HG03558 (cell line): ENCODE measurements around the gene MEIKIN.
"Not testable (repeated sequence)": the region's sequence is repeated elsewhere in the genome, so short reads cannot be mapped to it uniquely, and the experiment has no call there.

Experiments
- ATAC-seq: cut with Tn5 transposase; IDR thresholded peaks from one replicate; pipeline ENCODE4 v1.9.1; 2021; ENCODE audit warnings: moderate number of reproducible peaks; ENCODE audit not compliant: unreplicated experiment; ENCODE audit errors: extremely low read depth

The MEIKIN gene

DNA sequence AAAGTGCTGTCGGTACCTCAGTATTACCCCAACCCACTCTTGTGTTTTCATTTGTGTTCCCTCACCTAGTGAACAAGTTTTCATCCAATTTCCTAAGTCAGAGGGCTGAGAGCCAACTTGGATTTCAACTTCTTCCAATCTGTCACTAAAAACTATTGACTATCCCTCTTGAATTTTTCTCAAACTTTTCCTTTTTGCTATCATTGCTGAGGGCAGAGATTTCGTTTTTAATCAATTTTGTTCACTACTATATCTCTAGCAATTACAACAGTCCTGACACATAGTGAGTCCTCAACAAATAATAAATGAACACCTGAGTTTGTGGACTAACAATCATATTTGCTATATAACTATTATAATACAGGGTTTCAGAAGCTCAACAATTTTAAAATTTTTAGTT lies 29.0 kb downstream of the MEIKIN start:
- no peak for ATAC-seq

DNA sequence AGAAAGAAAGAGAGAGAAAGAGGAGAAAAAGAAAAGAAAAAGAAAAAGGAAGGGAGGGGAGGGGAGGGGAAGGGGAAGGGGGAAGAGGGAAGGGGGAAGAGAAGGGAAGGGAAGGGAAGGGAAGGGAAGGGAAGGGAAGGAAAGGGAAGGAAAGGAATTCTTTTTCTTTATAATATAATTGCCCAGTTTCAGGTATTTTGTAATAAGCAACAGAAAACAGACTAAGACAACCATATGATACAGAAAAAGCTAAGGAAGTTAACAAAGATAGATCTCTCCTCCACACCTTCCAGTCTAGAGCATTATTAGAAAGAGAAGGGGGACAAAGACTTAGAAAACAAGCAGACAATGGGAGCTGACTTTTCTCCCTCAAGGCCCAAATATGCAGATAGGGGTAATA lies 31.0 kb downstream of the MEIKIN start:
- no peak for ATAC-seq

DNA sequence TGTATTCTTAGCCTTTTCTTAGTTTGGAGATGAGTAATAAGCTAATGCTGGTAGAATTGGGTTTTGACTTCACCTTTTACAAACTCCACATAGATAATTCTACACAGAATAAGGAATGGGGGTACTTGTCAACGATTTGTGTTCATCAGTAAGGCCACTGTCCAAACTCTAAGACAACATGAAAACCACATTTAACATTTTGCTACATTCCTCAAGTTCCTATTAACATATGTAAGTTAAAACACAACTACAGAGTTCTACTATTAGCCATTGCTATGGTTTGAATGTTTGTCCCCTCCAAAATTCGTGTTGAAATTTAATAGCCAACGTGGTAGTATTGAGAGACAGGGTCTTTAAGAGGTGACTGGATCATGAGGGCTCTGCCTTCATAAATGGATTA lies 31.9 kb downstream of the MEIKIN start:
- ATAC-seq = no peak

DNA sequence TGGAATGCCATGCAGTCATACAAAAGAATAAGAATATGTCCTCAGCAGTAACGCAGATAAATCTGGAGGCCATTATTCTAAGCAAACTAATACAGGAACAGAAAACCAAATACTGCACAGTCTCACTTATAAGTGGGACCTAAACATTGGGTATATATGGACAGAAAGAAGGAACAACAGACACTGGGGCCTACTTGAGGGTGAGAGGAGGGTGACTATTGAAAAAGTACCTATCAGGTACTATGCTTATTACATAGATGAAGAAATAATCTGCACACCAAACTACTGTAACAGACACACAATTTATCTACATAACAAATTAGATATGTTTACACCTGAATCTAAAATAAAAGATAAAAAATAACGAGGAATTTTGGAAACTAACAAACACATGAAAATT lies 38.8 kb downstream of the MEIKIN start:
- no peak for ATAC-seq

DNA sequence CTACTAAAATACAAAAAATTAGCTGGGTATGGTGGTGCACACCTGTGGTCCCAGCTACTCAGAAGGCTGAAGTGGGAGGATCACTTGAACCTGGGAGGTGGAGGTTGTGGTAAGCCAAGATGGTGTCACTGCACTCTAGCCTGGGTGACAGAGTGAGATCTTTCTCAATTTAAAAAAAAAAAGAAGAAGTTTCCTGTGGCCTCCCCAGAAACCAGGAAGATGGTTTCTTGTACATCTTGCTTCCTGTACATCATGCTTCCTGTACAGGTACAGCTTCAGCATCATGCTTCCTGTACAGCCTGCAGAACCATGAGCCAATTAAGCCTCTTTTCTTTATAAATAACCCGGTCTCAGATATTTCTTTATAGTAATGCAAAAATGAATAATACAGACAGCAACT lies 43.2 kb downstream of the MEIKIN start:
- ATAC-seq = not testable (repeated sequence)

DNA sequence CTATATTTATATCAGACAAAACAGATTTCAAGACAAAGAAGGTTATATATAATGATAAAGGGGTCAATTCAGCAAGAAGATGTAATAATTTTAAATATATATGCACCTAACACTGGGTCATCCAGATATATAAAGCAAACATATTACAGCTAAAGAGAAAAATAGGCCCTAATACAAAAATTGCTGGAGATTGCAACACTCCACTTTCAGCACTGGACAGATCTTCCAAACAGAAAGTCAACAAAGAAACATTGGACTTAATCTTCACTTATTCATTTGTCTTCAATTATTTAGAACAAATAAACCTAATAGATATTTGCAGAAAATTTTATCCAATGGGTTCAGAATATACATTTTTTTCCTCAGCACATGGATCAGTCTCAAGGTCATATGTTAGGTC lies 45.8 kb downstream of the MEIKIN start:
- no peak for ATAC-seq

DNA sequence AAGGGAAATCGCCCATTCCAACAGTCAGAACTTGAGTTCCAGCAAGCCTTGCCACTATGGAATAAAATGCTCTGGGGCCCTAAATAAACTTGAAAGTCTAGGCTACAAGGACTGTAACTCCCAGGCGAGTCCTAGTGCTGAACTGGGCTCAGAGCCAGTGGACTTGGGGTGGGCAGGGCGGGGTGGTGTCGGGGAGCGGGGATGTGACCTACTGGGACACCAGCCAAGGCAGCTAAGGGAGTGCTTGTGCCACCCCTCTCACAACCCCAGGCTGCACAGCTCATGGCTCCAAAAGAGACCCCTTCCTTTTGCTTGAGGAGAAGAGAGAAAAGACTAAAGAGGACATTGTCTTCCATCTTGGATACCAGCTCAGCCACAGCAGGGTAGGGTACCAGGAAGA lies 61.5 kb downstream of the MEIKIN start:
- no peak for ATAC-seq

DNA sequence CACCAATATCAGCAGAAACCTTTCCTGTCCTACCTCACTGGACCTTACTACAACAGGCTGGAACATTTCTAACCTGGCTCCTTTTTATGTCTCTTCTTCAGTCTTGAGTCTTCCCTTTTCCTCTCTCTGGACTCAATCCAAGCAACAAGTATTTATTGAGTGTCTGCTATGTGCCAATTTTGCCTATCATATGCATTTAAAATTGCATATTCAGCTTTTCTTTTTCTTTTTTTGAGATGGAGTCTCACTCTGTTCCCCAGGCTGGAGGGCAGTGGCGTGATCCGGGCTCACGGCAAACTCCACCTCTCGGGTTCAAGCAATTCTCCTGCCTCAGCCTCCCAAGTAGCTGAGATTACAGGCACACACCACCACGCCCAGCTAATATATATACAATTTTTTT lies 65.8 kb downstream of the MEIKIN start:
- no peak for ATAC-seq

DNA sequence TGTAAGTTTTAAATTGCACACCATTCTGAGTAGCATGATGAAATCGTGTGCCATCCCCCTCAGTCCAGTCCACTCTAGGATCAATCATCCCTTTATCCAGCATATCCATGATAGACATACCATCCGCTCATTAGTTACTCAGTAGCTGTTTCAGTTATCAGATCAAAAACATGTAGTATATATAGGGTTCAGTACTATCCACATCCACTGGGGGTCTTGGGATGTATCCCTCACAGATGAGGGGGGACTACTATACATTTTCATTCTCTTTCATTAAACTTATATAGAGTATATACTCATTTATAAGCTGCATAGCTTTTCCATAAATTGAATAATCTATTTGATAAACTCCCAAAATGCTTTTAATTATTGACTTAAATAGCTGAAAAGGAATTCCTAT lies 67.6 kb downstream of the MEIKIN start:
- no peak for ATAC-seq

DNA sequence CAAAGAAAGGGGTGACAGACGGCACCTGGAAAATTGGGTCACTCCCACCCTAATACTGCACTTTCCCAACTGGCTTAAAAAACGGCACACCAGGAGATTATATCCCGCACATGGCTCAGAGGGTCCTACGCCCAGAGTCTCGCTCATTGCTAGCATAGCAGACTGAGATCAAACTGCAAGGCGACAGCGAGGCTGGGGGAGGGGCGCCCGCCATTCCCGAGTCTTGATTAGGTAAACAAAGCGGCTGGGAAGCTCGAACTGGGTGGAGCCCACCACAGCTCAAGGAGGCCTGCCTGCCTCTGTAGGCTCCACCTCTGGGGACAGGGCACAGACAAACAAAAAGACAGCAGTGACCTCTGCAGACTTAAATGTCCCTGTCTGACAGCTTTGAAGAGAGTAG lies 74.2 kb downstream of the MEIKIN start:
- not testable (repeated sequence) for ATAC-seq

DNA sequence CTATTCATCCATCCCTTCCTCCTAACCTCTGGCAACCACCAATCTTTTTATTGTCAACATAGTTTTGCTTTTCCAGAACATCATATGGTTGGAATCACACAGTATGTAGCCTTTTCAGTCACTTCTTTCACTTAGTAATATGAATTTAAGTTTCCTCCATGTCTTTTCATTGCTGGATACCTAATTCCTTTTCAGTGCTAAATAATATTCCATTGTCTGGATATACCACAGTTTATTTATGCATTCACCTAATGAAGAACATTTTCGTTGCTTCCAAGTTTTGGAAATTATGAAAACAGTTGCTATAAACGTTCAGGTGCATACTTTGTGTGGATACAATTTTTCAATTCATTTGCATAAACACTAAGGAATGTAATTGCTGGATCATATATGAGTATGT lies 77.9 kb downstream of the MEIKIN start:
- no peak for ATAC-seq

DNA sequence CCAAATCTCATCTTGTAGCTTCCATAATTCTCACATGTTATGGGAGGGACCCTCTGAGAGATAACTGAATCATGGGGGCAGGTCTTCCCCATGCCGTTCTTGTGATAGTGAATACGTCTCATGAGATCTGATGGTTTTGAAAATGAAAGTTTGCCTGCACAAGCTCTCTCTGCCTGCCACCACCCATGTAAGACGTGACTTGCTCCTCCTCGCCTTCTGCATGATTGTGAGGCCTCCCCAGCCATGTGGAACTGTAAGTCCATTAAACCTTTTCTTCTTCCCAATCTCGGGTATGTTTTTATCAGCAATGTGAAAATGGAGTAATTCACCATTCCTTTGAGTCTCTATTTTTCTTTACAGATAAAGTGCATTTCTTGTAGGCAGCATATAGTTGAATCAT lies 81.8 kb downstream of the MEIKIN start:
- no peak for ATAC-seq

DNA sequence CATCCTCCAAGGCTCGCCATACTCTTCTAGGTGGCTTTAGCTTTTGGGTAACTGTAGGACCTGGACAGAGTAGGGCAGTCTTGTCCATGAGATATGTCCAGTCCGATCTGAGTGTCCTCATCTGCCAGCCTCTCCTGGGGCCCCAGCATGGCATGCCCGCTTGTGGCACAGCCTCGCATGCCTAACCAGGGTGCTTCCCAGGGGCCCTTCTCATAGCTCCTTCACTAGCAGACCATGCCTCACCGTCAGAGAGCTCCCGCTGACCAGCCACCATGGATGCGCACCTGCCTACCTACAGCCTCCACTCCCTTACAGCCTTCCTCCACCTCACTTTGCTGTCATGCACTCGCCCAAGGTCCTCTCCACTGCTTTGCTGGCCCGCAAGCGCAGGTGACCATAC lies 88.1 kb downstream of the MEIKIN start:
- no peak for ATAC-seq

DNA sequence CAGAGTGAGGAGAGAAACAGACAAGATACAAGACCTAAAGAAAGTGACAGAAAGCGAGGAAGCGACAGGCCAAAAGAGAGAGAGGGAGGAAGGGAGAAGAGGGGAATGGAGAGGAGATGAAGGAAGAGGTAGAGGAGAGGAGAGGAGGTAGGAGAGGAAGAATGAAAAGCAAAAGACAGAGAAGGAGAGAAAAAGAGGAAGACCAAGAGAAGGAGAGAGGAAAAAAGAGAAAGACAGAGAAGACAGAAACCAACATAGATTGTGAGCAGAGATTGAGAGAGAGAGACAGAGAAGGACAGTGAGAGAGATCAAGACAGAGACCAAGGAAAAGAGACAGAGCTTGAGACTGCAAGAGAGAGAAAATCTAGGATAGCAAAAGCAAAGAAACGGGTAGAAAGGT lies 90.0 kb downstream of the MEIKIN start:
- ATAC-seq = no peak

DNA sequence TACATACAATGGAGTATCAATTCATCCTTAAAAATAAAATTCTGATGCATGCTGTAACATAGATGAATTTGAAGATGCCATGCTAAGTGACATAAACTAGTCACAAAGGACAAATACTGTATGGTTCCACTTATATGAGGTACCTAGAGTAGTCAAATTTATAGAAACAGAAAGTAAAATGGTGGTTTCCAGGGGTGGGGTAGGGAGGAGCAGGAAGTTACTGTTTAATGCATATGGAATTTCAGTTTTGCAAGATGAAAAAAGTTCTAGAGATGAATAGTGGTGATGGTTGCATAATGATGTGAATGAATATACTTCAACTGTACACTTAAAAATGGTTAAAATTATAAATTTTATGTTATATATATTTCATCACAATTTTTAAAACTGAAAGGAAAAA lies 91.3 kb downstream of the MEIKIN start:
- ATAC-seq = no peak

DNA sequence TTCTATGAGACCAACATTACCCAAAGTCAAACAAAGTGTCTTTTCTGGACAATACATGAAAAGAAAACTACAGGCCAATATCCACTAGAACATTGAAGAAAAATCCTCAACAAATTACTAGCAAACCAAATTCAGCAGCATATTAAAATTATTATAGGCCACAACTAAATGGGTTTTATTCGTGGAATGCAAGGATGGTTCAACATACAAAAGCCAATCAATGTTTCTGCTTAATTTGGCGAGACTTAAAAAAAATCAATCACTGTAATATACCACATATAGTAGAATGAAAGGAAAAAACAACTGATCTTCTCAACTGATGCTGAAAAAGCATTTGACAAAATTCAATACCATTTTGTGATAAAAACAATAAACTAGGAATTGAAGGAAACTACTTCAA lies 96.8 kb downstream of the MEIKIN start:
- ATAC-seq = no peak

DNA sequence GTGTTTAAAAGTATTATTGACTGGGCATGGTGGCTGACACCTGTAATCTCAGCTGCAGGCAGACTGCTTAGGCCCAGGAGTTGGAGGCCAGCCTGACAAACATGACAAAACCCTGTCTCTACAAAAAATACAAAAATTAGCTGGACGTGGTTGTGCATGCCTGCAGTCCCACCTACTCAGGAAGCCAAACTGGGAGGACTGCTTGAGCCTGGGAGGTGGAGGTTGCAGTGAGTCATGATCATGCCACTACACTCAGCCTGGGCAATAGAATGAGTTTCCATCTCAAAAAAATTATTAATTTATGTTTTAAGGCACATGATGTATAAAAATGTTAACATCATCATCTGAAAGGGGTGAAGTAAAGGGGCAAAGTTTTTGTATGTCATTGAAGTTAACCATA lies 98.9 kb downstream of the MEIKIN start:
- ATAC-seq = no peak

DNA sequence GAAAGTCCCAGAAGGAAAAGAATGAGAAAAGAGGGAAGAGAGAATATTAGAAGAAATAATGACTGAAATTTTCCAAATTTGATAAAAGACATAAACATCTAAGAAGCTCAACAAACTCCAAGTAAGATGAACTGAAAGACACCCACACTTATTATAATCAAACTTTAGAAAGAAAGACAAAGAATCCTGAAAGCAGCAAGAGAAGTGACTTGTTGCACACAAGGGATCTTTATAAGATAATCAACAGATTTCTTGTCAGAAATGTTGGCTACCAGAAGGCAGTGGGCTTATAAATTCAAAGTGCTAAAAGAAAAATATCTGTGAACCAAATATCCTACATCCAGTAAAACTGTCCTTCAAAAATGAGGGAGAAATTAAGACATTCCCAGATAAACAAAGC lies 99.6 kb downstream of the MEIKIN start:
- ATAC-seq = no peak

DNA sequence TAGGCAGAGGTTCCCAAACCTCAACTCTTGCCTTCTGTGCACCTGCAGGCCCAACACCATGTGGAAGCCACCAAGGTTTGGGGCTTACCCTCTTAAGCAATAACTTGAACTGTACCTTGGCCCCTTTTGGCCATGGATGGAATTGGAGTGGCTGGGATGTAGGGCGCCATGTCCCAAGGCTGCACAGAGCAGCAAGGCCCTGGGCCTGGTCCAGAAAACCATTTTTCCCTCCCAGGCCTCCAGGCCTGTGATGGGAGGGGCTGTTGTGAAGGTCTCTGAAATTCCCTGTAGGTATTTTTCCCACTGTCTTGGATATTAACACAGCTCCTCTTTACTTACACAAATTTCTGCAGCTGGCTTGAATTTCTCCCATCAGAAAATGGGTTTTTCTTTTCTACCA lies 102.5 kb downstream of the MEIKIN start:
- not testable (repeated sequence) for ATAC-seq

DNA sequence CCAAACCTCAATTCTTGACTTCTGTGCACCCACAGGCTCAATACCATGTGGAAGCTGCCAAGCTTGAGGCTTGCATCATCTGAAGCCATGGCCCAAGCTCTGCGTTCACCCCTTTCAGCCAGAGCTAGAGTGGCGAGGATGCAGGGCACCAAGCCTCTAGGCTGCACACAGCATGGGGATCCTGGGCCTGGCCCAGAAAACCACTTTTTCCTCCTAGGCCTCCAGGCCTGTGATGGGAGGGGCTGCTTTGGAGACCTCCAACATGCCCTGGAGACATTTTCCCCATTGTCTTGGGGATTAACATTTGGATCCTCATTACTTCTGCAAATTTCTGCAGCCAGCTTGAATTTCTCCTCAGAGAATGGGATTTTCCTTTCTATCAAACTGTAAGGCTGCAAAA lies 112.8 kb downstream of the MEIKIN start:
- ATAC-seq = not testable (repeated sequence)

DNA sequence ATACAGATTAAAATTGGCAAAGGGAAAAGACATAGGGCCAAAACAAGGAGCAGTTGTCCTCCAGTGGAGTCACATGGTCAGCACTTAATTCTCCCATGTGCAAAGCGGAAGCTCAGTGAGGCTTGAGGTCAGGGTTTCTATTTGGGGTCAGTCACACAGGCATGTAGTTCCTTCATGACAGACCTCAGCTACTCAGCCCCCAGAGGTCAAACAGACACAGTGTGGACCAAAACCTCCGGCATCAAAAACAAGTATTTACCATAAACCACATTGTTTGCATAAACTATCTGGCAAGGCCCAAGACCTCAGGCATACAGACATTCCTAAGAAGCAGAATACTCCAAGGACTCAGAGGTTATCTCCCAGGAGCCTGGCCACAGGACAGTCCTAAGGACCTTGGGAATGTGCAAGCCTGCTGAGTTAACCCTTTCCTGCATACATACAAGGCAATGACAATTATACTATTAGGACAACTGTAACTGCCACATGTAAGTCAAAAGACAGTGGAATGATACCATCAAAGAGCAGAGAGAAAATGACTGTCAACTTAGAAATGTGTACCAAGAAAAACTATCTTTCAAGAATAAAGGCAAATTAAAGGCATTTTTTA lies 120.0 kb downstream of the MEIKIN start:
- ATAC-seq = no peak

DNA sequence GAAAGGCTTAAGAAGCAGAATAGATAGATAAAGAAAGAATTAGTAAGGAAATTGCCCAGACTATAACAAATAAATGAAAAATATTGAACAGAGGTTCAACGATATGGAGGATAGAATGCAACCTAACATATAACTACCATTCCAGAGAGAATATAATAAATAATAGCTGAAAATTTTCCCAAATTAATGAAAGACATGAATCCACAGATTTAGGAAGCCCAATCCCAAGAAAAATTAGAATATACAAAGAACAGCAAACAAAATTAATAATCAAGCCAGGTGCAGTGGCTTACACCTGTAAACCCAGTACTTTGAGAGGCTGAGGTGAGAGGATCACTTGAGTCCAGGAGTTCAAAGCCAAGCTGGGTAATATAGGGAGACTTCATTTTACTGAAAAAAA lies 120.8 kb downstream of the MEIKIN start:
- no peak for ATAC-seq

DNA sequence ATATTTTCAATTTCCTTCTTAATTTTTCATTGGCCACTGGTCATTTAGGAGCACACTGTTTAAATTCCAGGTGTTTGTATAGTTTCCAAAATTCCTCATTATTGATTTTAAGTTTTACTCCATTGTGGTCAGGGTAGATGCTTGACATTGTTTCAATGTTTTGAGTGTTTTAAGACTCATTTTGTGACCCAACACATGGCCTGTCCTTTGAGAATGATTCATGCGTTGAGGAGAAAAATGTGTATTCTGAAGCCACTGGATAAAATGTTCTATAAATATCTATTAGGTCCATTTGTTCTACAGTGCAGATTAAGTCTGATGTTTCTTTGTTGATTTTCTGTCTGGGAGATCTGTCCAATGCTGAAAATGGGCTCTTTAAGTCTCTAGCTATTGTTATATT lies 124.2 kb downstream of the MEIKIN start:
- no peak for ATAC-seq
